GM21381 (cell line): Measurements from ENCODE around the gene RHOBTB3.
"Not testable (repeated sequence)": the region's sequence is repeated elsewhere in the genome, so short reads cannot be mapped to it uniquely, and the experiment has no call there.

Source experiments
- ATAC-seq: cut with Tn5 transposase; IDR thresholded peaks from one replicate; pipeline ENCODE4 v1.9.1; 2021; ENCODE audit warnings: mild to moderate bottlenecking, moderate library complexity; ENCODE audit not compliant: unreplicated experiment

Gene RHOBTB3

GRCh38 chr5:95712347-95712958 is 18.7 kb upstream of the RHOBTB3 start:
- ATAC-seq: no peak

DNA sequence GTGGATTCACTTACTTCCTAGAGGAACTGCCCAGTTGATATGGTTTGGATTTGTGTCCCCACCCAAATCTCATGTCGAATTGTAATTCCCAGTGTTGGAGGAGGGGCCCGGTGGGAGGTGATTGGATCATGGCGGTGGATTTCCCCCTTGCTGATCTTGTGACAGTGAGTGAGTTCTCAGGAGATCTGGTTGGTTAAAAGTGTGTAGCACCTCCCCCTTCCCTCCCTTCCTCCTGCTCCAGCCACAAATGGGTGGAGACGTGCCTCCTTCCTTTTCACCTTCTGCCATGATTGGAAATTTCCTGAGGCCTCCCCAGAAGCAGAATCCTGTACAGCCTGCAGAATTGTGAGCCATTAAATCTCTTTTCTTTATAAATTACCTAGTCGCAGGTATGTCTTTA is 17.9 kb upstream of the RHOBTB3 start:
- ATAC-seq: not testable (repeated sequence)

DNA sequence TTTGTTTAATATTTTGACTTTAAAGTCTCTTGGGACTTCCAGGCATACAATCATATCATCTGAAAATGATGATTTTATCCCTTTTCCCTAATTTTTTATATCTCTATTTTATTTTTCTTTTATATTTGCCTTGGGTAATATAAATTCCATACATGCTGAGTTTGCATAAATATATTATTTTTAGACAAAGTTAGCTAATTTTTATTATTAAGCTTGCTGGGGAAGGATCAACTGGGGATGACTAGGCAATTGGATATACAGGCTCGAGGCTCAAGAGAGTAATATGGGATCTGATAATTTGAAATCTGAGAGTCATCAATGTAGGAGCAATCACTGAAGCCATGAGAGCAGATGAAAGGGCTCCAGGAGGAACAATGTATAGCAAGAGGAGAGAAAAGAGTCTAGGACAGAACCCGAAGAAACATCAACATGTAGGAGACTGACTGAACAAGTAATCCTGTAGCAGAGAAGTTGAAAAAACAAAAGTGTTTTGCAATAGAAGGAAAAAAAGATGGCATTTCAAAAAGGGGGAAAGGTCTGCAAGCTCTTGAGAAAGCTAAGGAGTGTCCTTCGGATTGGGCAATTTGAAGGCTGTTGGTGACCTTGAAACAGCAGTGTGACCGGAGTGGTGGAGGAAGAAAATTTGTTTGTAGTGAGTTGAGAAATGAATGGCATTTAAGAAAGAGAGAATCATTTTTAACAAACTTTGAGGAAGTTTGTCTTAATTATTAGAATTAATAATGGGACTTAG is 17.0 kb upstream of the RHOBTB3 start:
- ATAC-seq: no peak

DNA sequence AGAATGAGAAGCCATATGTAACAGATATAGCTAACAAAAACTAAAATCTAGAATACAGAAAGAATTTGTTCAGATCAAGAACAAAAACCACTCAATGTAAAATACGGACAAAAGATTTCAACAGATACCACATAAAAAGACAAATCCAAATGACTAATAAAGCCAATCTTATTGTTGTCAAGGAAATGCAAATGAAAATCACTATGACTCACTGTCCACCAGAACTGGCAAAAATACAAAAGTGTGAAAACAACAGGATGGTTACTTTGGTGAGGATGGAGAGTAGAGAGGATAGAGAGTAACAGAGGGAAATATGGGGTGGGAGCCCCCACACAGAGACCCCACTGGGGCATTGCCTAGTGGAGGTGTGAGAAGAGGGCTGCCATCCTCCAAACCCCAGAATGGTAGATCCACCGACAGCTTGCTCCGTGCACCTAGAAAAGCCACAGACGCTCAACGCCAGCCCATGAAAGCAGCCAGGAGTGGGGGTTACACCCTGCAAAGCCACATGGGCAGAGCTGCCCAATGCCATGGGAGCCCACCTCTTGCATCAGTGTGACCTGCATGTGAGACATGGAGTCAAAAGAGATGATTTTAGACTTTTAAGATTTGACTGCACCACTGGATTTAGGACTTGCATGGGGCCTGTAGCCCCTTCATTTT is 15.2 kb upstream of the RHOBTB3 start:
- ATAC-seq: peak; percentile 44

GRCh38 chr5:95717439-95717838 is 13.7 kb upstream of the RHOBTB3 start:
- no peak for ATAC-seq

DNA sequence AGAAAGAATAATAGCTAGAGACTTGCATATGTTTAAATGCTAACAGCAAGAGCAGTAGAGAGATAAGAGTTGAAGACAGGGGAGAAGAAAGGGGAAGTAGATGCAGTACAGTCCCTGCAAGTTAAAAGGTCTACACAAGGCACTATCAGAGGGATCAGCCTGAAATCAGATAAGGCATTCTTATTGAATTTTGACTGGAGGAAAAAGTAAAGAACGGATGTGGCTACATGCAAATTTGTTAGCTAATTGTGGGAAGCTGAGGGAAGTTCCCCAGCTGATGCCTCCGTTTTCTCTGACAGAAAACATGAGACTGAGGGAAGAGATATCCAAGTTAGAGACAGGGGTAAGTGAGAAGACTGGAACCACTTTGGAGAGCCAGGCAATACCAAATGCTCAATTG is 12.9 kb upstream of the RHOBTB3 start:
- ATAC-seq: peak; percentile 70

DNA sequence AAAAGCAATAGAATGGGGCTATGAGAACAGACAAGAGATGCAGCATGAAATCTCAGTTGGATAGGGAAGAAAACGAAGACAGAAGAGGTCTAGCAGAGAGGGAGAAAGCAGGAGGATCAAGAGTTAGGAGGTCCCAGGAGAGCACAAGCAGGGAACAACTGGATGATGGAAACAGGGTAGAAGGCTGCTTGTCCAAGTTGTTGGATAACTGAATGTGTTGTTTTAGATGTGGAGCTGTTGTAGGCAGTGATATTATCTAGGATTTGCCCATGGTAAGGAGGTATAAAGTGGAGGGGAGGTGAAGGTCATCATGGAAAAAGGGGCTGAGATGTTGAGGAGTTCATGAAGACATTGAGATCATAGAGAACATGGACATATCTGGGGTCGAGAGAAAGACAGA is 12.4 kb upstream of the RHOBTB3 start:
- peak; percentile 2 for ATAC-seq

GRCh38 chr5:95720094-95720786 is 10.9 kb upstream of the RHOBTB3 start:
- ATAC-seq: no peak

- ATAC-seq: no peak
These were observed 9.4 kb upstream of the RHOBTB3 start for GRCh38 chr5:95721582-95722295.

DNA sequence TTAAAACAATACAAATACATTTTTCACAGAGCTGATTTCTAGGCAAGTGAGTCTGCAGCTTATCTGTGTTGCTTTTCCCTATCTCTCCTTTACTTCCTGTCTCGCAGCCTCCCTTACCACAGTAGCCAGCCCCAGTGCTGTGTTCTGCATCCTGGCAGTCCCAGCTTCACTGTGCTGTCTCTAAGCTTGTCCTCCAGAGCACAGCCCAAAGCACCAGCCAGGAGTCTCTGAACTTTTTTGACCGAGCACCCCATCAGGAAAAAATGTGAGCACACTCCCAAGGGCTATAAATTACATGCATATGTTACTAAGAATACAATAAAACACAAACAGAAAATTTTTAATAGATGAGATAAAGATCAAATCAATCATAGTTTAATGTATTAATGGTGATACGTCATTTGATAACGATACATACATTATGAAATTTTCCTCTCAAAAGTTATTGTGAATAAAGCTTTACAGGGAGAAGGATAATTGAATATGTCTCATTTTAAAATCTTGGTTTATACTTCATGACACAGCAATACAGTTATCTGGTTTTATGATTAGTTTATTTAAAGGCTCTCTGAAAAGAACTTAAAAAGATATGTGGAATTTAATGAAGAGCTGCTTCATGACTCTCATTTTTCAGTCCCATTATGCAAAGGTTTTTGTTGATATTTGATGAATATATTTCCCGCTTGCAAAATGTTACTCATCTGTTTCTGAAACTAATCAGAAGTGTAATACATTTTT is 7.3 kb upstream of the RHOBTB3 start:
- no peak for ATAC-seq

DNA sequence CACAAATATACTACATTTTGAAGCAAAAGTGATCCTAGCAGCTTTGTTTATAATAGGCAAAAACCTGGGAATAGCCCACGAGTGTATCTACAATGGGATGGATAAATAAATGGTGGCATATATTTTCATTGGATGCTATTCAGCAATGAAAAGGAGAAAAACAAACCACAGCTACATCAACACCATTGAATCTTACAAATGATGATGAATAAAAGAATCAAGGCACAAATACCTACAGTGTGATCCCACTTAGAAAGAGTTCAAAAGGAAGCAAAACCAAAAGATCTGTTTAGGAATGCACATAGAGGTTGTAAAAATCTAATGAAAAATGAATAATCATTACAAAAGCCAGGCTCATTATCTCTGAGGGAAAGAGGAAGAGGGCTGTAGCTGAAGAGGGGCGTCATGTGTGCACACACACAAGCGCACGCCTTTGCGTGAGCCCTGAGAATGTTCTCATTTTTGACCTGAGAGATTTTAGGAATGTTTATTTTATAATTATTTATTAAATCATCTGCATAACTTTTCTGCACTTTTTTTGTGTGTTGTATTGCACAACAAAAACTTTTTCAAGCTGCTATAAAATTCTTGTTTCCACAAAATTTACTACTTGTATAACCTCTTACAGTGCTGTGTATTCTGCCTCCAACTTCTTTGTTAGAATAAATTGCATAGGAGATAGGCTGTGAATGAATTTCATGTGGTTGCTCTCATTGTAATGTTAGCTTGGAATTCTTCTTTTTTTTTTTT is 5.9 kb upstream of the RHOBTB3 start:
- ATAC-seq: no peak

- ATAC-seq: peak; percentile 33
These were observed 5.0 kb upstream of the RHOBTB3 start for GRCh38 chr5:95725937-95726810.

DNA sequence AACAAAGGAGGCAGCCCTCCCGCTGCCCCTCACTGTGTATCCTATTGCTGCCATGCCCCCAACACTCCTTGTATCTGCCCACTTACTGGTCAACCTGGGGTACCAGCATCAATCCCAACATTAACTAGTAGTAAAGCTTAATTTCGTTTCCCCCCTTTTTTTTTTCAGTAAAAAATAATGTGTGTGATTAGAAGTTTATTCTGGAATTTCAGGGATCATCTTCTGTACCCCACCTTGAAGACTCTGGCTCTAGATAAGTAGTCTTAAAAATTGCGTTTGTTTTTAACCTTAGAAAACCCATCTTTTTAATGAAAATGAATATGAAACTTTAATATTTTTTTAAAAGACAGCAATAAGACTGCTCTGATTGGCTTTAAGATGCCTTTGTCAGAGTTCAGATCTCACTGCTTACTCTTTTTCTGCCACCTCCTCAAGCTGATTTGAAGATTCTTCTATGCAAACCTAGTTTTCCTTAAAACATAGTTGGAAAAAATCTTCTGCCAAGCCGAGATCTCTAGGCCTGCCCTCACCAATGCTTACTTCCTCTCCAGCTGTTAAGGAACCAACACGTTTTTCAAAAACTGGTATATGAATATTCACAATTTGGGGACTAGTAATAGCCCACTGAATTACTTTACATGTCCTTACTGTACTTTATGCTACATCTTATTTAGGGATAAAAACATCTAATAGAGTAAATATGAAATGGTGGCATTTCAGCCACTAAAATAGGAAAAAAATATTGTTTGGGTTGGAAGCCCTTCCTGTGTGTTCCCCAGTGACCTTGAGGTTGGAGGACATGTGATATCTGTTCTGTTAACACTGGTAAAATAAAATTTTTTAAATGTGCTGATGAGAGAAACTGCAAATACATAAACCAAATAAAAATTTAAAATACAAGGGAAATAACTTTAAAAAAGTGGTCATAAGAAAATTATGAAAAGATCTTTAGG is 4.0 kb upstream of the RHOBTB3 start:
- no peak for ATAC-seq

DNA sequence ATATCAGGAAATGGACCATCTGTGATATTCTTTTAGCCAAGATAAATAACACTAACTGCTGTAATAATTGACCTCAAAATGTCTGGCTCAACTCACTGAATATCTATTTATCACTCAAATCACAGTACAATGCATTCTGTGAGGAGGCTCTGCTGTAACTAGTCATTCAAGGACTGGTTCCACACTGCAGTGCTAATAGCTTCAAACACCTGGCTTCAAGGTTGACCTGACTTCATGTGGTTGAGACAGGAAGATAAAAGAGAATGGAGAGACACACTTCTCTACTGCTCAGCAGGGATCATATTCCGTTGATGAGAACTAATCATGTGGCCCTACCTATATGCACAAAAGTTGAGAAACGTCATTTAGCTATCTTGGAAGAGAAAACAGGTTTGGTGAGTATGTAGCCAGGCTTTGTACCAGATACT is 3.4 kb upstream of the RHOBTB3 start:
- no peak for ATAC-seq

- ATAC-seq: no peak
These were observed 2.5 kb upstream of the RHOBTB3 start for GRCh38 chr5:95728494-95729114.

- no peak for ATAC-seq
These were observed 1.8 kb upstream of the RHOBTB3 start for GRCh38 chr5:95729115-95730010.
